ENCODE measurements around the gene TBC1D20. TPM values are rescaled to one million over a fixed set of nuclear protein-coding genes. Genes with fewer than 3 reads are reported as not detected.

Gene TBC1D20
- total RNA-seq, 5 donors from 2014 or later (not counting 1 experiment from before 2014, with no cell fraction given) = 28.9 to 42.7 (median 39.5) TPM

GRCh38 chr20:437787-438486 is 24.4 kb downstream of the TBC1D20 start:
- 51% methylated on average over 4 of the region's 6 CpGs for WGBS (ENCODE audit: insufficient coverage)
- peak overlapping the region; percentile 25 for H3K27ac ChIP-seq (ENCODE audit: low read length)
- peaks cover 18 to 51% of the 10 kb centered on the region in 2 donors for H3K36me3 ChIP-seq (ENCODE audit: control insufficient read depth in 2 of 2, extremely low read depth in 1 of 2, insufficient read depth in 1 of 2, low read length in 1 of 2)

GRCh38 chr20:436476-436875 is 25.9 kb downstream of the TBC1D20 start:
- peaks cover 22 to 83% of the 10 kb centered on the region in 2 experiments for H3K4me1 ChIP-seq (ENCODE audit: control insufficient read depth in 1 of 2, extremely low read depth in 1 of 2, insufficient read depth in 2 of 2, low read length in 2 of 2)
- no peak for ATAC-seq (replicated peaks in 1 of 4)
- Mint-ChIP-seq H3K9me3 (no peaks in the 10 kb centered on the region), H3K4me1 (peaks cover 63 to 87% (median 66%) of the 10 kb centered on the region in 3 donors), H3K36me3 (peaks cover 31% of the 10 kb centered on the region), H3K27me3 (no peaks in the 10 kb centered on the region), H3K4me3 (no peak overlapping the region), H3K27ac (no peak overlapping the region)
- H3K36me3 ChIP-seq (ENCODE audit: control insufficient read depth in 2 of 2, extremely low read depth in 1 of 2, insufficient read depth in 1 of 2, low read length in 1 of 2) = peaks cover 21 to 53% of the 10 kb centered on the region in 2 donors
- no peaks in the 10 kb centered on the region for H3K9me3 ChIP-seq
- no peak overlapping the region for H3K4me3 ChIP-seq (ENCODE audit: control insufficient read depth in 1 of 2, extremely low read depth in 1 of 2, low read length in 1 of 2)
- CTCF ChIA-PET = no interaction called here
- no peak overlapping the region for H3K27ac ChIP-seq (ENCODE audit: low read length)
- WGBS (ENCODE audit: insufficient coverage) = 80% methylated on average over 1 of the region's 5 CpGs
- H3K27me3 ChIP-seq (replicated peaks in 1 of 2; ENCODE audit: control insufficient read depth in 2 of 2, extremely low read depth in 1 of 2, insufficient read depth in 2 of 2, low read length in 1 of 2) = no peaks in the 10 kb centered on the region
- no peak for DNase-seq
- POLR2A ChIA-PET = no interaction called here

More at GRCh38 chr20:437787-438486, 24.4 kb downstream of the TBC1D20 start:
- ATAC-seq (replicated peaks in 1 of 4) (peak in 1 of 4 experiments; percentile 13), DNase-seq (peak in 8 of 35 experiments; percentile 6 to 24 (median 12))
- no peaks in the 10 kb centered on the region for H3K27me3 Mint-ChIP-seq
- peaks cover 22 to 72% of the 10 kb centered on the region in 2 experiments for H3K4me1 ChIP-seq (ENCODE audit: control insufficient read depth in 1 of 2, extremely low read depth in 1 of 2, insufficient read depth in 2 of 2, low read length in 2 of 2)
- no peaks in the 10 kb centered on the region for H3K9me3 ChIP-seq
- H3K4me1 Mint-ChIP-seq = peaks cover 58 to 77% (median 62%) of the 10 kb centered on the region in 3 donors
- no peaks in the 10 kb centered on the region for H3K9me3 Mint-ChIP-seq
- H3K4me3 Mint-ChIP-seq = peak overlapping the region; percentile 67 to 75 (median 73)
- ChIA-PET CTCF (interaction anchor here in 1 of 2 donors (0.8 to 1.6 kb wide), 4 partner anchors 25 to 83 kb away, joined by 3 to 6 read pairs (median 4); partner anchors contain the start of gene TBC1D20), POLR2A (interaction anchor here (0.6 to 1.1 kb wide), 2 partner anchors 30 to 52 kb away, joined by 3 read pairs; no protein-coding TSS in a partner anchor)
- peak overlapping the region; percentile 68 to 83 for H3K27ac Mint-ChIP-seq
- H3K36me3 Mint-ChIP-seq = peaks cover 42% of the 10 kb centered on the region
- H3K27me3 ChIP-seq (replicated peaks in 1 of 2; ENCODE audit: control insufficient read depth in 2 of 2, extremely low read depth in 1 of 2, insufficient read depth in 2 of 2, low read length in 1 of 2) = no peaks in the 10 kb centered on the region
- peak overlapping the region; percentile 8 to 70 for H3K4me3 ChIP-seq (ENCODE audit: control insufficient read depth in 1 of 2, extremely low read depth in 1 of 2, low read length in 1 of 2)

- H3K4me3 ChIP-seq (ENCODE audit: control insufficient read depth in 1 of 2, extremely low read depth in 1 of 2, low read length in 1 of 2) = no peak overlapping the region
- peaks cover 29% of the 10 kb centered on the region for H3K36me3 Mint-ChIP-seq
- H3K27ac Mint-ChIP-seq = no peak overlapping the region
- peaks cover 20 to 53% of the 10 kb centered on the region in 2 donors for H3K36me3 ChIP-seq (ENCODE audit: control insufficient read depth in 2 of 2, extremely low read depth in 1 of 2, insufficient read depth in 1 of 2, low read length in 1 of 2)
- H3K4me3 Mint-ChIP-seq = no peak overlapping the region
- WGBS (ENCODE audit: insufficient coverage) = 100% methylated on average over 3 of the region's 7 CpGs
- H3K4me1 Mint-ChIP-seq = peaks cover 63 to 87% (median 70%) of the 10 kb centered on the region in 3 donors
- no peaks in the 10 kb centered on the region for H3K27me3 ChIP-seq (replicated peaks in 1 of 2; ENCODE audit: control insufficient read depth in 2 of 2, extremely low read depth in 1 of 2, insufficient read depth in 2 of 2, low read length in 1 of 2)
- H3K4me1 ChIP-seq (ENCODE audit: control insufficient read depth in 1 of 2, extremely low read depth in 1 of 2, insufficient read depth in 2 of 2, low read length in 2 of 2) = peaks cover 22 to 86% of the 10 kb centered on the region in 2 experiments
- no peaks in the 10 kb centered on the region for H3K27me3 Mint-ChIP-seq
- no peak overlapping the region for H3K27ac ChIP-seq (ENCODE audit: low read length)
- ATAC-seq (replicated peaks in 1 of 4) = no peak
- no peaks in the 10 kb centered on the region for H3K9me3 ChIP-seq
- ChIA-PET CTCF (interaction anchor here in 1 of 2 donors (0.6 kb wide), 1 partner anchor 27 kb away, joined by 4 read pairs; no protein-coding TSS in a partner anchor), POLR2A (no interaction called here)
- no peak for DNase-seq
- H3K9me3 Mint-ChIP-seq = no peaks in the 10 kb centered on the region
Observed at GRCh38 chr20:435558-435957, 26.8 kb downstream of the TBC1D20 start.

GRCh38 chr20:434661-435419 is 27.5 kb downstream of the TBC1D20 start:
- Mint-ChIP-seq H3K9me3 (no peaks in the 10 kb centered on the region), H3K4me3 (peak overlapping the region in 1 of 3 donors; percentile 59), H3K36me3 (peaks cover 31% of the 10 kb centered on the region), H3K27me3 (no peaks in the 10 kb centered on the region), H3K27ac (peak overlapping the region in 1 of 2 donors; percentile 92), H3K4me1 (peaks cover 59 to 81% (median 66%) of the 10 kb centered on the region in 3 donors)
- H3K27me3 ChIP-seq (replicated peaks in 1 of 2; ENCODE audit: control insufficient read depth in 2 of 2, extremely low read depth in 1 of 2, insufficient read depth in 2 of 2, low read length in 1 of 2) = no peaks in the 10 kb centered on the region
- CTCF ChIA-PET = interaction anchor here (0.6 kb wide), 2 partner anchors 26 to 28 kb away, joined by 3 to 4 read pairs; partner anchors contain the start of gene TBC1D20 (in 1 of the 2)
- no peak overlapping the region for H3K27ac ChIP-seq (ENCODE audit: low read length)
- ATAC-seq (replicated peaks in 1 of 4) (no peak), DNase-seq (no peak)
- no peaks in the 10 kb centered on the region for H3K9me3 ChIP-seq
- peaks cover 26 to 53% of the 10 kb centered on the region in 2 donors for H3K36me3 ChIP-seq (ENCODE audit: control insufficient read depth in 2 of 2, extremely low read depth in 1 of 2, insufficient read depth in 1 of 2, low read length in 1 of 2)
- POLR2A ChIA-PET = no interaction called here
- whole genome bisulfite sequencing (ENCODE audit: insufficient coverage) = 94% methylated on average over 16 of the region's 16 CpGs
- peaks cover 22 to 81% of the 10 kb centered on the region in 2 experiments for H3K4me1 ChIP-seq (ENCODE audit: control insufficient read depth in 1 of 2, extremely low read depth in 1 of 2, insufficient read depth in 2 of 2, low read length in 2 of 2)
- H3K4me3 ChIP-seq (ENCODE audit: control insufficient read depth in 1 of 2, extremely low read depth in 1 of 2, low read length in 1 of 2) = no peak overlapping the region

- 92% methylated on average over 5 of the region's 11 CpGs for WGBS (ENCODE audit: insufficient coverage)
- no peaks in the 10 kb centered on the region for H3K27me3 ChIP-seq (replicated peaks in 1 of 2; ENCODE audit: control insufficient read depth in 2 of 2, extremely low read depth in 1 of 2, insufficient read depth in 2 of 2, low read length in 1 of 2)
- no peak for ATAC-seq (replicated peaks in 1 of 4)
- Mint-ChIP-seq H3K27me3 (no peaks in the 10 kb centered on the region), H3K36me3 (peaks cover 30% of the 10 kb centered on the region), H3K4me3 (peak overlapping the region in 2 of 3 donors; percentile 1 to 59), H3K4me1 (peaks cover 53 to 74% (median 60%) of the 10 kb centered on the region in 3 donors), H3K9me3 (no peaks in the 10 kb centered on the region), H3K27ac (peak overlapping the region; percentile 16 to 92)
- peaks cover 30 to 57% of the 10 kb centered on the region in 2 donors for H3K36me3 ChIP-seq (ENCODE audit: control insufficient read depth in 2 of 2, extremely low read depth in 1 of 2, insufficient read depth in 1 of 2, low read length in 1 of 2)
- H3K4me1 ChIP-seq (ENCODE audit: control insufficient read depth in 1 of 2, extremely low read depth in 1 of 2, insufficient read depth in 2 of 2, low read length in 2 of 2) = peaks cover 17 to 75% of the 10 kb centered on the region in 2 experiments
- CTCF ChIA-PET = interaction anchor here in 1 of 2 donors (0.6 kb wide), 1 partner anchor 28 kb away, joined by 3 read pairs; the partner anchor contains the start of gene TBC1D20
- no peaks in the 10 kb centered on the region for H3K9me3 ChIP-seq
- no peak for DNase-seq
- H3K4me3 ChIP-seq (ENCODE audit: control insufficient read depth in 1 of 2, extremely low read depth in 1 of 2, low read length in 1 of 2) = no peak overlapping the region
- POLR2A ChIA-PET = no interaction called here
- no peak overlapping the region for H3K27ac ChIP-seq (ENCODE audit: low read length)
Observed at GRCh38 chr20:434221-434620, 28.1 kb downstream of the TBC1D20 start.

Measured in T-cell (primary cell).